ENCODE results near the gene VWA1. TPM values are rescaled to one million over a fixed set of nuclear protein-coding genes. Genes with fewer than 3 reads are reported as not detected.

The VWA1 gene
- total and polyA plus RNA-seq, 10 of the 15 experiments (the other 5 are each of a cell fraction or from before 2014, with no cell fraction given): 0.02 to 1.7 (median 0.32) TPM; not detected in 2

DNA sequence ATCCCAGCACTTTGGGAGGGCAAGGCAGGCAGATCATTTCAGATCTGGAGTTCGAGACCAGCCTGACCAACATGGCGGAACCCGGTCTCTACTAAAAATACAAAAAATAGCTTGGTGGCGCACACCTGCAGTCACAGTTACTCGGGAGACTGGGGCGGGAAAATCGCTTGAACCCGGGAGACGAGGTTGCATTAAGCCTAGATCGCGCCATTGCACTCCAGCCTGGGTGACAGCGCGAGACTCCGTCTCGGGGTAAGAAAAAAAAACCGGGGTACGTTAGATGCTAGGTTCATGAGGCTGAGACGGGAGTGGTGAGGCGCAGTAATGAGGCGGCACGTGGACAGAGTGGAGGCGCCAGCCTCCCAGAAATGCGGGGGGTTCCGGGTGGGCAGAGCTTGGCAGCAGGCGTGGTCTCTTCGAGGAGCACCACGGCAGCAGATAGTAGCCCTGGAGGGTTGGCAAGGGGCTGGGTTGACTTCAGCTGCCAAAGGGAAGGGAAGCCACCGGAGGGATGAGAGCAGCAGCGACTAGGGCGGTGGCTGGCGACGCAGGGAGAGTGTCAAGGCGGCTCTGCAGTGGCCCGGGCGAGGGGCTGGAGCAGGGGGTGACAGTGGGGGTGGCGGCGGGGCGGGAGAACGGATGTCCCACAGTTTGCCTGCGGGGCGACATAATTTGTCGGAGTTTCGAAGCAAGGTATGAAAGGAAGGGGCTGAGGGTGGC is 29.2 kb upstream of the VWA1 start:
- FAIRE-seq: no peak
- WGBS (ENCODE audit: insufficient coverage, insufficient replicate concordance, low lambda C conversion rate, missing lambda C conversion rate): 40% methylated on average over 34 of the region's 43 CpGs
- peaks cover 58% of the 10 kb centered on the region for H3K79me2 ChIP-seq (ENCODE audit: control insufficient read depth, insufficient read depth, low read length)
- peak overlapping the region; percentile 79 for H3K4me2 ChIP-seq (ENCODE audit: control insufficient read depth, insufficient read depth)
- H3K27ac ChIP-seq (ENCODE audit: control insufficient read depth, insufficient read depth): peak overlapping the region; percentile 93
- intact Hi-C loops (cut with micrococcal nuclease; ENCODE audit: unreplicated experiment): loop anchor here (2.0 kb wide), 1 partner anchor 35 kb away; no protein-coding TSS in a partner anchor
- no TSS peak for BruUV-seq (replicated peaks)
- in situ Hi-C loops (cut with MboI): no loop called here
- H3K9me3 ChIP-seq (replicated peaks; ENCODE audit: control insufficient read depth, insufficient read depth, low read length): peaks cover 2% of the 10 kb centered on the region; the same call in 2 of the 3 replicates
- H2AFZ ChIP-seq (ENCODE audit: control insufficient read depth, low read depth, low read length): no peak overlapping the region; the same call in 1 of the 2 replicates
- no peaks in the 10 kb centered on the region for H4K20me1 ChIP-seq (ENCODE audit: control insufficient read depth, insufficient read depth)
- POLR2A ChIA-PET: interaction anchor here (0.6 to 2.6 kb wide), 2 partner anchors 8 to 20 kb away, joined by 3 to 15 read pairs; partner anchors contain the start of gene CCNL2
- no peak for DNase-seq (ENCODE audit: low read depth, low spot score)
- peak overlapping the region; percentile 98 for H3K4me3 ChIP-seq
- H3K27me3 ChIP-seq (replicated peaks in 1 of 2; ENCODE audit: control insufficient read depth in 2 of 2, insufficient read depth in 2 of 2, low read length in 1 of 2): no peaks in the 10 kb centered on the region
- RAD21 ChIA-PET (ENCODE audit: unreplicated experiment): interaction anchor here (0.8 to 1.6 kb wide), 3 partner anchors 32 to 36 kb away, joined by 3 to 8 read pairs (median 4); no protein-coding TSS in a partner anchor
- peak overlapping the region; percentile 97 for H3K9ac ChIP-seq (ENCODE audit: control insufficient read depth, insufficient read depth, low read length)
- peaks cover 9 to 16% of the 10 kb centered on the region in 2 experiments for H3K36me3 ChIP-seq (ENCODE audit: control insufficient read depth in 2 of 2, insufficient read depth in 2 of 2, low read length in 1 of 2)
- CTCF ChIA-PET: interaction anchor here (0.6 to 2.3 kb wide), 4 partner anchors 34 to 56 kb away, joined by 3 to 7 read pairs (median 4); no protein-coding TSS in a partner anchor
- SMC1A ChIA-PET (ENCODE audit: uncharacterized antibody, unreplicated experiment): interaction anchor here (0.9 to 1.3 kb wide), 4 partner anchors 31 to 98 kb away, joined by 3 to 5 read pairs (median 3); partner anchors contain the start of gene AURKAIP1
- H3K4me1 ChIP-seq (ENCODE audit: control insufficient read depth, insufficient read depth, low read length): peaks cover 14% of the 10 kb centered on the region
- peak; percentile 43 for ATAC-seq
- TF ChIP-seq, protein P1, sequence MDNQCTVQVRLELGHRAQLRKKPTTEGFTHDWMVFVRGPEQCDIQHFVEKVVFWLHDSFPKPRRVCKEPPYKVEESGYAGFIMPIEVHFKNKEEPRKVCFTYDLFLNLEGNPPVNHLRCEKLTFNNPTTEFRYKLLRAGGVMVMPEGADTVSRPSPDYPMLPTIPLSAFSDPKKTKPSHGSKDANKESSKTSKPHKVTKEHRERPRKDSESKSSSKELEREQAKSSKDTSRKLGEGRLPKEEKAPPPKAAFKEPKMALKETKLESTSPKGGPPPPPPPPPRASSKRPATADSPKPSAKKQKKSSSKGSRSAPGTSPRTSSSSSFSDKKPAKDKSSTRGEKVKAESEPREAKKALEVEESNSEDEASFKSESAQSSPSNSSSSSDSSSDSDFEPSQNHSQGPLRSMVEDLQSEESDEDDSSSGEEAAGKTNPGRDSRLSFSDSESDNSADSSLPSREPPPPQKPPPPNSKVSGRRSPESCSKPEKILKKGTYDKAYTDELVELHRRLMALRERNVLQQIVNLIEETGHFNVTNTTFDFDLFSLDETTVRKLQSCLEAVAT (IDR thresholded peaks at IDR 0.05): peak; percentile 86
- TF ChIP-seq SMAD1 (IDR thresholded peaks at IDR 0.05; ENCODE audit: low read depth, partially characterized antibody): no peak
- no peak for TF ChIP-seq EGR1 (IDR thresholded peaks at IDR 0.05; ENCODE audit: borderline replicate concordance in 1 of 2, low read depth in 2 of 2, low read length in 2 of 2)
- TF ChIP-seq ZNF207 (IDR thresholded peaks at IDR 0.05; ENCODE audit: borderline replicate concordance): no peak
- no peak for TF ChIP-seq HCFC1 (IDR thresholded peaks at IDR 0.05; ENCODE audit: low read length)
- no peak for TF ChIP-seq CREM (IDR thresholded peaks at IDR 0.05; ENCODE audit: low read depth)
- no peak for TF ChIP-seq SP1 (IDR thresholded peaks at IDR 0.05; ENCODE audit: low read depth, low read length)
- no peak for TF ChIP-seq ZNF622 (IDR thresholded peaks at IDR 0.05)
- TF ChIP-seq NRF1 (conservative IDR thresholded peaks at IDR 0.05; ENCODE audit: low read depth, low read length): no peak
- TF ChIP-seq, protein P2, sequence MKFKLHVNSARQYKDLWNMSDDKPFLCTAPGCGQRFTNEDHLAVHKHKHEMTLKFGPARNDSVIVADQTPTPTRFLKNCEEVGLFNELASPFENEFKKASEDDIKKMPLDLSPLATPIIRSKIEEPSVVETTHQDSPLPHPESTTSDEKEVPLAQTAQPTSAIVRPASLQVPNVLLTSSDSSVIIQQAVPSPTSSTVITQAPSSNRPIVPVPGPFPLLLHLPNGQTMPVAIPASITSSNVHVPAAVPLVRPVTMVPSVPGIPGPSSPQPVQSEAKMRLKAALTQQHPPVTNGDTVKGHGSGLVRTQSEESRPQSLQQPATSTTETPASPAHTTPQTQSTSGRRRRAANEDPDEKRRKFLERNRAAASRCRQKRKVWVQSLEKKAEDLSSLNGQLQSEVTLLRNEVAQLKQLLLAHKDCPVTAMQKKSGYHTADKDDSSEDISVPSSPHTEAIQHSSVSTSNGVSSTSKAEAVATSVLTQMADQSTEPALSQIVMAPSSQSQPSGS (IDR thresholded peaks at IDR 0.05; ENCODE audit: low read length): no peak
- peak; percentile 16 to 40; a peak in 1 of 4 replicates for TF ChIP-seq BHLHE40 (IDR thresholded peaks at IDR 0.05; ENCODE audit: borderline replicate concordance in 1 of 2, low read depth in 2 of 2, low read length in 1 of 2)
- 0 out of 2 replicates have a peak, but pooled peaks have one; percentile 32 for TF ChIP-seq SMAD5 (IDR thresholded peaks at IDR 0.05; ENCODE audit: low read depth)
- TF ChIP-seq ZBTB33 (IDR thresholded peaks at IDR 0.05): no peak
- TF ChIP-seq STAT3 (IDR thresholded peaks at IDR 0.05; ENCODE audit: low read depth, low read length): no peak
- TF ChIP-seq ELK1 (IDR thresholded peaks at IDR 0.05; ENCODE audit: low read depth, low read length): no peak
- no peak for TF ChIP-seq BCL11A (IDR thresholded peaks at IDR 0.05; ENCODE audit: low read depth, low read length)
